ENCODE results near the gene KCNE3. TPM values are rescaled to one million over a fixed set of nuclear protein-coding genes. Genes with fewer than 3 reads are reported as not detected.

The KCNE3 gene
- polyA plus RNA-seq, 1 donor (not counting 4 experiments of a cell fraction or from before 2014, with no cell fraction given) = not detected

DNA sequence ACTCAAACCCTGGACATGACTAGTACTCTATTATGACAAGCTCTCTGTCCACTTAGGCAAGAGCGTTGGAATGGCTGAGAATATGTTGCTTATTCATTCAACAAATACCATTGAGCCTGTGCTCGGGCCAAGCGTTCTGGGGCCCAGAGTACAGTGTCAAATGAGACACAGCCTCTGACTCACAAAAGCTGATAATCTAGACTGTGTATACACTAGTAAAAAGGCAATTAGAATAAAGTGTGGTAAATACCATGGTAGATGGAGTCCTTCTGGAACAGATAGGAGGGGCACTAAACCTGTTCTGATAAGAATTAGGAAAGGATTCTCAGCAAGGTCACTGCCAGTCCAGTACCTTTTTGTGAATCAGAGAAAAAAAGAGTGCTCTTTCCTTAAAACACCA lies 24.7 kb downstream of the KCNE3 start:
- DNase-seq (ENCODE audit: low read depth, low spot score) = no peak
- TF ChIP-seq EZH2 (IDR thresholded peaks at IDR 0.05; ENCODE audit: low read length) = no peak
- Histone ChIP-seq H3K9me3 (ENCODE audit: control insufficient read depth, low read depth, low read length) (no peaks in the 10 kb centered on the region), H3K27ac (ENCODE audit: control insufficient read depth, insufficient read depth, low read length) (no peak overlapping the region), H3K4me3 (ENCODE audit: control insufficient read depth in 2 of 3, extremely low read depth in 1 of 3, insufficient read depth in 2 of 3, low read depth in 1 of 3, low read length in 3 of 3) (no peak overlapping the region), H2AFZ (ENCODE audit: control insufficient read depth, low read length) (no peak overlapping the region), H3K9me1 (ENCODE audit: control insufficient read depth, extremely low read depth, insufficient read depth, low read length) (no peaks in the 10 kb centered on the region), H3K9ac (ENCODE audit: control insufficient read depth, extremely low read depth, insufficient read depth, low read length) (no peak overlapping the region), H3K4me2 (ENCODE audit: control insufficient read depth, extremely low read depth, insufficient read depth, low read depth, low read length) (no peak overlapping the region), H3K36me3 (ENCODE audit: control insufficient read depth in 2 of 2, extremely low read depth in 1 of 2, insufficient read depth in 2 of 2, low read length in 2 of 2) (no peaks in the 10 kb centered on the region), H3K27me3 (ENCODE audit: control insufficient read depth, extremely low read depth, insufficient read depth, low read length) (no peaks in the 10 kb centered on the region), H4K20me1 (ENCODE audit: control insufficient read depth, extremely low read depth, insufficient read depth, low read length) (no peaks in the 10 kb centered on the region), H3K79me2 (ENCODE audit: control insufficient read depth, insufficient read depth, low read length) (no peaks in the 10 kb centered on the region), H3K4me1 (ENCODE audit: control insufficient read depth, extremely low read depth, insufficient read depth, low read length) (peaks cover 3% of the 10 kb centered on the region)
- dilution Hi-C loops (cut with MboI; ENCODE audit: extremely low pct_ligation_motif_present, low sequenced_read_pairs) = loop anchor here (25.0 kb wide), 1 partner anchor 180 kb away; no protein-coding TSS in a partner anchor
- FAIRE-seq = no peak

DNA sequence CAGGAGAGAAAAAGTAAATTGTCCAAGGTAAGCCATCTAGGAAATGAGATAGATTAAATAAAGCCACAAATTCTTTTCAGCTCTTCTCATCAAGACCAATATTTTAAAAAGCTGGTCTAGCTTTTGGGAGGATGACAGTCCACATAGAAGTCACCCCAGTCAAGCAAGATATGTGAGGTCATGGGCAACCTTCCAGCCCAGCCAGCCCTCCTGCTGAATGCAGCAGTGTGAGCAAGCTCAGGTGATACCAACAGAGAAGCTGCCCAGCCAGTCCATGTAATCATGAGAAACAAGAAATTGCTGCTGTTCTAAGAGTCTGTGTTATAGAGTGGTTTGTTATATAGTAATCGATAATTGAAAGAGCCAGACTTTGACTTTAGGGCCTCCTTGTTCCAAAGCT lies 28.7 kb downstream of the KCNE3 start:
- no peak for FAIRE-seq
- dilution Hi-C loops (cut with MboI; ENCODE audit: extremely low pct_ligation_motif_present, low sequenced_read_pairs) = loop anchor here (25.0 kb wide), 1 partner anchor 176 kb away; no protein-coding TSS in a partner anchor
- no peak overlapping the region for H3K4me3 ChIP-seq (ENCODE audit: control insufficient read depth in 2 of 3, extremely low read depth in 1 of 3, insufficient read depth in 2 of 3, low read depth in 1 of 3, low read length in 3 of 3)
- H3K4me2 ChIP-seq (ENCODE audit: control insufficient read depth, extremely low read depth, insufficient read depth, low read depth, low read length) = no peak overlapping the region
- no peaks in the 10 kb centered on the region for H3K36me3 ChIP-seq (ENCODE audit: control insufficient read depth in 2 of 2, extremely low read depth in 1 of 2, insufficient read depth in 2 of 2, low read length in 2 of 2)
- no peak overlapping the region for H3K9ac ChIP-seq (ENCODE audit: control insufficient read depth, extremely low read depth, insufficient read depth, low read length)
- H2AFZ ChIP-seq (ENCODE audit: control insufficient read depth, low read length) = no peak overlapping the region
- H4K20me1 ChIP-seq (ENCODE audit: control insufficient read depth, extremely low read depth, insufficient read depth, low read length) = no peaks in the 10 kb centered on the region
- no peaks in the 10 kb centered on the region for H3K9me3 ChIP-seq (ENCODE audit: control insufficient read depth, low read depth, low read length)
- H3K27me3 ChIP-seq (ENCODE audit: control insufficient read depth, extremely low read depth, insufficient read depth, low read length) = no peaks in the 10 kb centered on the region
- no peaks in the 10 kb centered on the region for H3K9me1 ChIP-seq (ENCODE audit: control insufficient read depth, extremely low read depth, insufficient read depth, low read length)
- TF ChIP-seq, protein P1, sequence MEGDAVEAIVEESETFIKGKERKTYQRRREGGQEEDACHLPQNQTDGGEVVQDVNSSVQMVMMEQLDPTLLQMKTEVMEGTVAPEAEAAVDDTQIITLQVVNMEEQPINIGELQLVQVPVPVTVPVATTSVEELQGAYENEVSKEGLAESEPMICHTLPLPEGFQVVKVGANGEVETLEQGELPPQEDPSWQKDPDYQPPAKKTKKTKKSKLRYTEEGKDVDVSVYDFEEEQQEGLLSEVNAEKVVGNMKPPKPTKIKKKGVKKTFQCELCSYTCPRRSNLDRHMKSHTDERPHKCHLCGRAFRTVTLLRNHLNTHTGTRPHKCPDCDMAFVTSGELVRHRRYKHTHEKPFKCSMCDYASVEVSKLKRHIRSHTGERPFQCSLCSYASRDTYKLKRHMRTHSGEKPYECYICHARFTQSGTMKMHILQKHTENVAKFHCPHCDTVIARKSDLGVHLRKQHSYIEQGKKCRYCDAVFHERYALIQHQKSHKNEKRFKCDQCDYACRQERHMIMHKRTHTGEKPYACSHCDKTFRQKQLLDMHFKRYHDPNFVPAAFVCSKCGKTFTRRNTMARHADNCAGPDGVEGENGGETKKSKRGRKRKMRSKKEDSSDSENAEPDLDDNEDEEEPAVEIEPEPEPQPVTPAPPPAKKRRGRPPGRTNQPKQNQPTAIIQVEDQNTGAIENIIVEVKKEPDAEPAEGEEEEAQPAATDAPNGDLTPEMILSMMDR (optimal IDR thresholded peaks at IDR 0.05 in 1 of 3, IDR thresholded peaks at IDR 0.05 in 1 of 3, conservative IDR thresholded peaks at IDR 0.05 in 1 of 3; ENCODE audit: extremely low read depth in 1 of 3, insufficient read depth in 2 of 3, low read length in 3 of 3) = no peak
- TF ChIP-seq EZH2 (IDR thresholded peaks at IDR 0.05; ENCODE audit: low read length) = no peak
- no peaks in the 10 kb centered on the region for H3K79me2 ChIP-seq (ENCODE audit: control insufficient read depth, insufficient read depth, low read length)
- DNase-seq (ENCODE audit: low read depth, low spot score) = no peak
- peaks cover 3% of the 10 kb centered on the region for H3K4me1 ChIP-seq (ENCODE audit: control insufficient read depth, extremely low read depth, insufficient read depth, low read length)
- H3K27ac ChIP-seq (ENCODE audit: control insufficient read depth, insufficient read depth, low read length) = no peak overlapping the region

DNA sequence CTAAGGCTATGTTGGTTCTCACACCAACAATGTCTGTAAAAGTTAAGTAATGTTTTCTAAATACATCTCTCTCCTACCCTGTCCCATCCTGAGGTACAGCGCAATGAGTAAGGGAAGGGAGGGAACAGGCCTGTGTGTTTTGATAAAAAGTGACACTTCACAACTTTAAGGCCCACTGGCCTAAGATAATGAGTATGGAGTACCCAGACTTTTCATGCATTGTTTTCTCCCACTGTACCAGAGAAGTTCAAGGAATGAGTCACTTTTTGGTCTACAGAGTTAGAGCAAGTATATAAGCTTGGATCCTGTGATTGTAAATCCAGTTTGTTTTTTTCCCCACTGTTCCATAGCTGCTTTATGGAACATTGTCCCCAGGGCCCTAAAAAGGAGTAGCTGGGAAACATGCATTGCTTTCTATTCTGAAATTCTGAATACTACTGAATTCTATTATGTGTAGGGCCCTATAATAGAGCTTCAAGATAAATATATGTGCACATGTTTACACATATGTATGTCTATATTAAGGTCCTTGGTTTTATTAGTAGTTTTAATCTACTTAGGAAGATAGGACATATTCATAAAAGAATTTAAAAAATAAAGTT lies 29.8 kb downstream of the KCNE3 start:
- Histone ChIP-seq H3K4me2 (ENCODE audit: control insufficient read depth, extremely low read depth, insufficient read depth, low read depth, low read length) (no peak overlapping the region), H3K79me2 (ENCODE audit: control insufficient read depth, insufficient read depth, low read length) (no peaks in the 10 kb centered on the region), H3K4me3 (ENCODE audit: control insufficient read depth in 2 of 3, extremely low read depth in 1 of 3, insufficient read depth in 2 of 3, low read depth in 1 of 3, low read length in 3 of 3) (no peak overlapping the region), H3K4me1 (ENCODE audit: control insufficient read depth, extremely low read depth, insufficient read depth, low read length) (no peaks in the 10 kb centered on the region), H3K9ac (ENCODE audit: control insufficient read depth, extremely low read depth, insufficient read depth, low read length) (no peak overlapping the region), H3K36me3 (ENCODE audit: control insufficient read depth in 2 of 2, extremely low read depth in 1 of 2, insufficient read depth in 2 of 2, low read length in 2 of 2) (no peaks in the 10 kb centered on the region), H3K9me1 (ENCODE audit: control insufficient read depth, extremely low read depth, insufficient read depth, low read length) (no peaks in the 10 kb centered on the region), H3K9me3 (ENCODE audit: control insufficient read depth, low read depth, low read length) (no peaks in the 10 kb centered on the region), H2AFZ (ENCODE audit: control insufficient read depth, low read length) (no peak overlapping the region), H3K27me3 (ENCODE audit: control insufficient read depth, extremely low read depth, insufficient read depth, low read length) (no peaks in the 10 kb centered on the region), H3K27ac (ENCODE audit: control insufficient read depth, insufficient read depth, low read length) (no peak overlapping the region), H4K20me1 (ENCODE audit: control insufficient read depth, extremely low read depth, insufficient read depth, low read length) (no peaks in the 10 kb centered on the region)
- DNase-seq (ENCODE audit: low read depth, low spot score) (no peak), FAIRE-seq (no peak)
- TF ChIP-seq EZH2 (IDR thresholded peaks at IDR 0.05; ENCODE audit: low read length) = no peak
- TF ChIP-seq, protein P1 (optimal IDR thresholded peaks at IDR 0.05 in 1 of 3, IDR thresholded peaks at IDR 0.05 in 1 of 3, conservative IDR thresholded peaks at IDR 0.05 in 1 of 3; ENCODE audit: extremely low read depth in 1 of 3, insufficient read depth in 2 of 3, low read length in 3 of 3) = no peak
- dilution Hi-C loops (cut with MboI; ENCODE audit: extremely low pct_ligation_motif_present, low sequenced_read_pairs) = loop anchor here (25.0 kb wide), 1 partner anchor 175 kb away; no protein-coding TSS in a partner anchor

All from keratinocyte (primary cell).